NOMO-1 (cell line): ENCODE measurements around the gene IL12B.
"Not testable (repeated sequence)": the region's sequence is repeated elsewhere in the genome, so short reads cannot be mapped to it uniquely, and the experiment has no call there.

Source experiments
- DNase-seq, 2 experiments: peaks; one replicate each; lab custom pipeline; 2025; ENCODE audit not compliant: unreplicated experiment in 2 of 2; lab: John Stamatoyannopoulos, UW

IL12B gene

GRCh38 chr5:159297300-159297699, 33.0 kb downstream of the IL12B start:
- not testable (repeated sequence) for DNase-seq

GRCh38 chr5:159294921-159295320, 35.4 kb downstream of the IL12B start:
- no peak for DNase-seq

- DNase-seq = no peak
These were observed 39.5 kb downstream of the IL12B start for GRCh38 chr5:159290741-159291140.

- DNase-seq = peak in 1 of 2 experiments; percentile 61
These were observed 43.8 kb downstream of the IL12B start for GRCh38 chr5:159286420-159287035.

DNA sequence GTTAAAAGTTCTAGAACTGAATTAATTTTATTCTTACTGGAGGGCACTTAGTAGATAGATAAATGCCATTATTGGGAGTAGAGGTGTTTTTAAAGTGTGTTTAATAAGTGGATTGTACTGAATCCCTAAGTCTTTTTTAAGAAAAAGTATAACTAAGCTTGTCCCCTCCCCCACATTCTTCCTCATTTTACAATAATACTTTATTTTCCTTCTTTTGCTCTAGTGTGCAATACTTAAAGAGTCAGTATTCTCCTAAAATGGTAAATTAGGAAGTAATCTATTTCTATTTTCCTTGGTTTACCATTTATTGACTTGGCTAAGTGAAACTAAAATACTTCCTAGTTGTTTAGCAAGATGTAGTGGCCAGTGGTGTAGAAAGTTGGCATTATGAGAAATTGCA, 55.6 kb downstream of the IL12B start:
- DNase-seq = peak in 1 of 2 experiments; percentile 2

DNA sequence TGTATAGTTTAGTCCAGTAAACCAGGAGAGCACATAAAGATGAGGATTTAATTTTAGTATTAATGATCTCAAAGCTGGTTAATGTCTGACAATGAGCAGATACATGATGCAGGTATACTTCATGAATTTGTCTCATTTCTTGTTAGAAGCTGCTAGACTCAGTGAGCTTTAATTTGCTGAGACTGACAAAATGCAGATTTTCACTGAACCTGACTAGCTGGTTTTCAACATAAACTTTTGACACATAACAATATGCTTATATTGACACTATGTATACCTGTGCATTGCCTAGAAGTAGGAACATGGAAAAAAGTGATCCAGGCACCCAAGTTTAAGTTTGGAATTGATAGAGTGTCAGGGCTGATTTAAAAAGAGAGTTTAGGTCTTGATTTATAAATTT, 56.4 kb downstream of the IL12B start:
- no peak for DNase-seq

- no peak for DNase-seq
These were observed 60.6 kb downstream of the IL12B start for GRCh38 chr5:159269723-159270122.

- not testable (repeated sequence) for DNase-seq
These were observed 63.5 kb downstream of the IL12B start for GRCh38 chr5:159266764-159267163.
